HG02623 (cell line): ENCODE data around the gene GPR155.

Source experiments
- ATAC-seq: cut with Tn5 transposase; IDR thresholded peaks from one replicate; pipeline ENCODE4 v1.9.1; 2021; ENCODE audit warnings: moderate library complexity; ENCODE audit not compliant: unreplicated experiment

GPR155 gene

GRCh38 chr2:174486563-174487107 is at the start of gene GPR155:
TSS of gene GPR155 (minus strand) at chr2:174487029. CDS start at chr2:174481956, 5,073 bp downstream.
- ATAC-seq, result peak; percentile 22

GRCh38 chr2:174535757-174536703 is 49.2 kb upstream of the GPR155 start:
- ATAC-seq, result no peak

GRCh38 chr2:174535083-174535482 is 48.3 kb upstream of the GPR155 start:
- no peak for ATAC-seq

GRCh38 chr2:174529916-174530315 is 43.1 kb upstream of the GPR155 start:
- ATAC-seq, result no peak

- no peak for ATAC-seq
Observed at GRCh38 chr2:174527959-174528358, 41.1 kb upstream of the GPR155 start.

GRCh38 chr2:174527101-174527721 is 40.4 kb upstream of the GPR155 start:
- ATAC-seq, result no peak

GRCh38 chr2:174524527-174524926 is 37.7 kb upstream of the GPR155 start:
- no peak for ATAC-seq

- no peak for ATAC-seq
Observed at GRCh38 chr2:174522553-174522952, 35.7 kb upstream of the GPR155 start.

- no peak for ATAC-seq
Observed at GRCh38 chr2:174518395-174518794, 31.6 kb upstream of the GPR155 start.

- ATAC-seq, result no peak
Observed at GRCh38 chr2:174516501-174517378, 29.9 kb upstream of the GPR155 start.

GRCh38 chr2:174512345-174512744 is 25.5 kb upstream of the GPR155 start:
- no peak for ATAC-seq

- ATAC-seq, result no peak
Observed at GRCh38 chr2:174511580-174512260, 24.9 kb upstream of the GPR155 start.

- no peak for ATAC-seq
Observed at GRCh38 chr2:174510583-174511189, 23.9 kb upstream of the GPR155 start.

- no peak for ATAC-seq
Observed at GRCh38 chr2:174503161-174503809, 16.5 kb upstream of the GPR155 start.

GRCh38 chr2:174499371-174499770 is 12.5 kb upstream of the GPR155 start:
- ATAC-seq, result no peak

GRCh38 chr2:174495365-174496012 is 8.7 kb upstream of the GPR155 start:
- ATAC-seq, result no peak

GRCh38 chr2:174493549-174494331 is 6.9 kb upstream of the GPR155 start:
- ATAC-seq, result no peak

- ATAC-seq, result peak; percentile 91
Observed at GRCh38 chr2:174492963-174493431, 6.2 kb upstream of the GPR155 start.
